H1 (cell line): ENCODE measurements around the gene MFAP5. TPM values are rescaled to one million over a fixed set of nuclear protein-coding genes. Genes with fewer than 3 reads are reported as not detected.

Experiments
- CTCF ChIA-PET: fragments of 300-600 bp; sonication (Branson Sonifier 250); formaldehyde crosslinking; loops from one replicate; lab custom pipeline; 2021; ENCODE audit not compliant: partially characterized antibody; lab: Charles Lee
- POLR2A ChIA-PET: fragments of 300-600 bp; sonication (Branson Sonifier 250); formaldehyde crosslinking; loops from one replicate; lab custom pipeline; 2021; ENCODE audit warnings: inconsistent platforms; ENCODE audit not compliant: partially characterized antibody; lab: Charles Lee
- DNase-seq, 2 experiments: peaks; one replicate each; pipeline versions ENCODE4 v3.0.0 to v3.0.0-alpha.2; 2010 to 2022; ENCODE audit warnings: low spot score in 2 of 2, low read depth in 1 of 2, mixed read lengths in 1 of 2
- FAIRE-seq: peaks from 2 replicates; lab custom pipeline; 2011; peaks lifted over from hg19 to GRCh38; lab: Jason Lieb, UNC
- H2AFZ ChIP-seq: 2 replicates; pipeline ENCODE4 v1.8.1; 2012; ENCODE audit warnings: low read length, inconsistent platforms
- H2AK5ac ChIP-seq: 2 replicates; pipeline ENCODE4 v1.6.1; 2013; ENCODE audit warnings: low read depth, low read length
- H2BK120ac ChIP-seq: replicated peaks from 2 replicates; pipeline ENCODE3; 2013; ENCODE audit warnings: low read depth, low read length, inconsistent platforms
- H2BK12ac ChIP-seq: 2 replicates; pipeline ENCODE4 v1.6.1; 2013; ENCODE audit warnings: low read depth, low read length
- H2BK15ac ChIP-seq: 2 replicates; pipeline ENCODE4 v1.6.1; 2013; ENCODE audit warnings: low read length
- H2BK20ac ChIP-seq: 2 replicates; pipeline ENCODE4 v1.6.1; 2013; ENCODE audit warnings: low read length
- H2BK5ac ChIP-seq: 2 replicates; pipeline ENCODE4 v1.6.1; 2013; ENCODE audit warnings: low read depth, low read length
- H3K14ac ChIP-seq: 2 replicates; pipeline ENCODE4 v1.6.1; 2013; ENCODE audit warnings: inconsistent platforms; ENCODE audit not compliant: insufficient read length
- H3K18ac ChIP-seq: 2 replicates; pipeline ENCODE4 v1.6.1; 2013; ENCODE audit warnings: low read length; ENCODE audit errors: extremely low read depth
- H3K23ac ChIP-seq: 2 replicates; pipeline ENCODE4 v1.6.1; 2013; ENCODE audit warnings: inconsistent platforms; ENCODE audit not compliant: insufficient read length
- H3K23me2 ChIP-seq: 2 replicates; pipeline ENCODE4 v1.6.1; 2013; ENCODE audit warnings: low read depth, low read length
- H3K27ac ChIP-seq: 2 replicates; pipeline ENCODE4 v1.6.1; 2011; ENCODE audit warnings: low read depth, low read length, inconsistent platforms
- H3K27me3 ChIP-seq, 4 experiments: replicated peaks in 1 of 4; 1 replicate in 1 of 4; 2 replicates in 3 of 4; pipeline versions ENCODE4 v1.6.1 to v1.8.1; 2011 to 2013; ENCODE audit warnings: low read length in 3 of 4, mild to moderate bottlenecking in 3 of 4, inconsistent platforms in 2 of 4, mixed read lengths in 2 of 4, moderate library complexity in 1 of 4; ENCODE audit not compliant: control insufficient read depth in 3 of 4, insufficient read depth in 3 of 4; ENCODE audit errors: extremely low read depth in 1 of 4
- H3K36me3 ChIP-seq, 4 experiments: 2 replicates each; pipeline versions ENCODE4 v1.6.1 to v1.8.1; 2011 to 2013; ENCODE audit warnings: mild to moderate bottlenecking in 4 of 4, low read length in 3 of 4, moderate library complexity in 2 of 4, control low read depth in 1 of 4, inconsistent platforms in 1 of 4; ENCODE audit not compliant: insufficient read depth in 4 of 4, control insufficient read depth in 2 of 4
- H3K4ac ChIP-seq: replicated peaks from 2 replicates; pipeline ENCODE3; 2013; ENCODE audit warnings: low read length, low read depth, mixed read lengths, inconsistent platforms; ENCODE audit not compliant: insufficient read length
- H3K4me1 ChIP-seq, 4 experiments: replicated peaks in 1 of 4; 1 replicate in 1 of 4; 2 replicates in 3 of 4; pipeline versions ENCODE4 v1.6.1 to v1.8.1; 2011 to 2013; ENCODE audit warnings: low read length in 3 of 4, inconsistent platforms in 2 of 4, mixed read lengths in 1 of 4; ENCODE audit not compliant: insufficient read depth in 4 of 4, control insufficient read depth in 3 of 4
- H3K4me2 ChIP-seq, 2 experiments: 2 replicates each; pipeline versions ENCODE4 v1.6.1 to v1.8.1; 2011 to 2013; ENCODE audit warnings: low read depth in 2 of 2, low read length in 2 of 2, control low read depth in 1 of 2, inconsistent platforms in 1 of 2, mild to moderate bottlenecking in 1 of 2; ENCODE audit not compliant: insufficient read depth in 1 of 2
- H3K4me3 ChIP-seq, 4 experiments: fragments of 200-600, 300-600 bp in 1 of 4; sonication (generic), shearing (Covaris generic), sonication (Bioruptor Twin) in 1 of 4; 2 replicates each; pipeline versions ENCODE4 v1.5.1 to v1.8.1; 2011 to 2016; ENCODE audit warnings: low read length in 4 of 4, low read depth in 3 of 4, control low read depth in 2 of 4, inconsistent platforms in 2 of 4, mild to moderate bottlenecking in 2 of 4, mixed read lengths in 1 of 4, moderate library complexity in 1 of 4; ENCODE audit not compliant: insufficient read depth in 2 of 4; ENCODE audit errors: extremely low read depth in 1 of 4
- H3K56ac ChIP-seq: replicated peaks from 2 replicates; pipeline ENCODE3; 2013; ENCODE audit warnings: low read depth, mild to moderate bottlenecking, mixed read lengths, low read length, inconsistent platforms; ENCODE audit not compliant: insufficient read length
- H3K79me1 ChIP-seq: 2 replicates; pipeline ENCODE4 v1.6.1; 2013; ENCODE audit warnings: low read depth, low read length, control low read depth
- H3K79me2 ChIP-seq, 2 experiments: 2 replicates each; pipeline versions ENCODE4 v1.6.1 to v1.8.1; 2012 to 2013; ENCODE audit warnings: low read length in 2 of 2, mild to moderate bottlenecking in 2 of 2, inconsistent platforms in 1 of 2; ENCODE audit not compliant: insufficient read depth in 2 of 2, control insufficient read depth in 1 of 2
- H3K9ac ChIP-seq, 4 experiments: replicated peaks in 1 of 4; 1 replicate in 1 of 4; 2 replicates in 3 of 4; pipeline versions ENCODE4 v1.6.1 to v1.8.1; 2011 to 2013; ENCODE audit warnings: low read depth in 3 of 4, low read length in 3 of 4, control low read depth in 2 of 4, mild to moderate bottlenecking in 2 of 4, moderate library complexity in 2 of 4, inconsistent platforms in 1 of 4; ENCODE audit errors: extremely low read depth in 1 of 4
- H3K9me3 ChIP-seq, 2 experiments: 2 replicates each; pipeline versions ENCODE4 v1.6.1 to v1.8.1; 2012 to 2013; ENCODE audit warnings: mild to moderate bottlenecking in 2 of 2, moderate library complexity in 2 of 2, control low read depth in 1 of 2, inconsistent platforms in 1 of 2, low read depth in 1 of 2, low read length in 1 of 2, mixed read lengths in 1 of 2; ENCODE audit not compliant: insufficient read depth in 2 of 2
- H4K20me1 ChIP-seq, 2 experiments: replicated peaks in 1 of 2; 2 replicates each; pipeline versions ENCODE3 to v1.8.1; 2011 to 2013; ENCODE audit warnings: inconsistent platforms in 2 of 2, low read length in 2 of 2, mild to moderate bottlenecking in 1 of 2; ENCODE audit not compliant: insufficient read depth in 2 of 2, control insufficient read depth in 1 of 2
- H4K5ac ChIP-seq: 2 replicates; pipeline ENCODE4 v1.6.1; 2013; ENCODE audit warnings: low read length, low read depth, mixed read lengths, inconsistent platforms; ENCODE audit not compliant: insufficient read length
- H4K8ac ChIP-seq: 2 replicates; pipeline ENCODE4 v1.8.0; 2013; ENCODE audit warnings: mild to moderate bottlenecking, moderate library complexity, low read length, inconsistent platforms; ENCODE audit not compliant: insufficient read depth; ENCODE audit errors: extremely low read depth
- H4K91ac ChIP-seq: replicated peaks from 2 replicates; pipeline ENCODE3; 2013; ENCODE audit warnings: low read length, mixed read lengths, inconsistent platforms; ENCODE audit not compliant: insufficient read length
- HDAC2 ChIP-seq, 2 experiments: fragments of 300-600 bp in 1 of 2; sonication (generic) in 1 of 2; IDR thresholded peaks; 2 replicates each; pipeline ENCODE4 v1.6.1; 2011 to 2012; ENCODE audit warnings: low read depth in 2 of 2, low read length in 2 of 2, mild to moderate bottlenecking in 2 of 2, moderate library complexity in 2 of 2, borderline replicate concordance in 1 of 2, inconsistent platforms in 1 of 2
- HDAC6 ChIP-seq: IDR thresholded peaks from one replicate; pipeline ENCODE4 v1.7.1; 2012; ENCODE audit warnings: low read depth, mild to moderate bottlenecking, inconsistent platforms, low read length, moderate library complexity
- KDM5A ChIP-seq: fragments of 200-600 bp; IDR thresholded peaks from 2 replicates; pipeline ENCODE4 v1.7.1; 2012; ENCODE audit warnings: mild to moderate bottlenecking, low read length, inconsistent platforms, mixed read lengths
- SIX5 ChIP-seq: IDR thresholded peaks from 2 replicates; pipeline ENCODE4 v1.6.1; 2011; ENCODE audit warnings: mild to moderate bottlenecking, low read depth, low read length
- SP1 ChIP-seq: IDR thresholded peaks from 2 replicates; pipeline ENCODE4 v1.6.1; 2011; ENCODE audit warnings: low read depth, low read length
- SP2 ChIP-seq: IDR thresholded peaks from 2 replicates; pipeline ENCODE4 v1.6.1; 2012; ENCODE audit warnings: mild to moderate bottlenecking, low read length, inconsistent platforms
- WGBS, 2 experiments: shearing (Covaris generic) in 1 of 2; methylation state at CpG; one replicate each; pipeline versions ENCODE4 v1.1.6 to v1.1.7; 2013 to 2015; ENCODE audit warnings: low lambda C conversion rate in 2 of 2, mixed read lengths in 2 of 2, inconsistent platforms in 1 of 2, low coverage in 1 of 2, missing lambda C conversion rate in 1 of 2; ENCODE audit not compliant: insufficient replicate concordance in 2 of 2, insufficient coverage in 1 of 2, insufficient read length in 1 of 2; ENCODE audit errors: extremely low coverage in 1 of 2, missing lambda C conversion rate in 1 of 2; 5-methylcytosine and 5-hydroxymethylcytosine counted together
- polyA plus RNA-seq, 7 experiments: library from polyadenylated mRNA; depleted of rRNA in 3 of 7; stranded (reverse) in 5 of 7; unstranded in 2 of 7; fragments of >200 nt in 5 of 7; fragments of 200-250 nt in 2 of 7; gene quantifications; 1 replicate in 5 of 7; 2 replicates in 1 of 7; 4 replicates in 1 of 7; pipeline versions ENCODE4 v1.2.1 to v1.2.3, GENCODE V29; 2011 to 2013; ENCODE audit warnings: missing spikeins in 2 of 7, mixed read lengths in 2 of 7
- total RNA-seq: library from RNA; stranded (reverse); fragmentation: NEBNext Ultra II Directional; extraction: Animal tissue kit (Norgen Biotek cat#: 25700); gene quantifications from 2 replicates; pipeline ENCODE4 v1.2.1, GENCODE V29; 2021

The MFAP5 gene
- total and polyA plus RNA-seq, 2 of the 8 experiments (the other 6 are each of a cell fraction or from before 2014, with no cell fraction given) = 0.60 to 0.86 TPM

DNA sequence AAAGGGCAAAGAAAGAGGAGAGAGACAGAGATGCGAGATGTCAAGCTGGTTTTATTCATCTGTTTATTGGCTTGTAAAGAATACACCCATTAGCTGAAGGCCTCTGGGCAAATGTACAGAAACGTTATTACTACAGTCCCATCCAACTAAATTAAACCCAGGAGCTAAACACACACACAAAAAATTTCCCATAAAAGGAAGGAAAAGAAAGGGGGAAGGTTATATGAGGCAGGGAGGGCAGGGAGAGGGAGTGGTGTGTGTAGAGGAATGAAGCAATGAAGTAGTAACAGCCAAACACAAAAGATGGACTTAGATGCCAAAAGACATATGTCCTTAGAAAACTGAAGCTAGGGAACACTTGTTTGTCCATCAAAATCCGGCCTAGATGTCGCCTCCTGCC, 3.1 kb upstream of the MFAP5 start:
- H3K4ac ChIP-seq = no peak overlapping the region
- H3K14ac ChIP-seq = no peak overlapping the region
- H3K4me2 ChIP-seq = no peak overlapping the region
- no peak overlapping the region for H2AFZ ChIP-seq
- no peak overlapping the region for H3K56ac ChIP-seq
- H3K23ac ChIP-seq = no peak overlapping the region
- H3K27me3 ChIP-seq = no peaks in the 10 kb centered on the region
- H2BK20ac ChIP-seq = no peak overlapping the region
- H4K8ac ChIP-seq = no peak overlapping the region
- H3K79me2 ChIP-seq = no peaks in the 10 kb centered on the region
- H3K36me3 ChIP-seq = no peaks in the 10 kb centered on the region
- TF ChIP-seq SP2 (no peak), HDAC6 (no peak), SIX5 (no peak), HDAC2 (IDR thresholded peaks at IDR 0.05; ENCODE audit: borderline replicate concordance in 1 of 2, low read depth in 2 of 2, low read length in 2 of 2) (no peak), KDM5A (no peak), SP1 (no peak)
- H4K20me1 ChIP-seq = no peaks in the 10 kb centered on the region
- no peak overlapping the region for H2AK5ac ChIP-seq
- H3K4me1 ChIP-seq = no peaks in the 10 kb centered on the region; a peak in 1 of 7 replicates
- H2BK5ac ChIP-seq = no peak overlapping the region
- H3K9me3 ChIP-seq = peaks cover 0 to 5% of the 10 kb centered on the region in 2 experiments; a peak in 1 of 4 replicates
- H3K79me1 ChIP-seq = no peaks in the 10 kb centered on the region
- ChIA-PET CTCF (interaction anchor here (0.5 to 1.3 kb wide), 5 partner anchors 11 to 358 kb away, joined by 3 to 5 read pairs (median 3); no protein-coding TSS in a partner anchor), POLR2A (interaction anchor here (0.9 kb wide), 1 partner anchor 12 kb away, joined by 3 read pairs; no protein-coding TSS in a partner anchor)
- no peak overlapping the region for H4K5ac ChIP-seq
- no peak overlapping the region for H3K27ac ChIP-seq
- no peak overlapping the region for H3K4me3 ChIP-seq
- no peak overlapping the region for H3K18ac ChIP-seq
- no peak for FAIRE-seq
- no peak for DNase-seq
- H3K9ac ChIP-seq = no peak overlapping the region
- H2BK120ac ChIP-seq = no peak overlapping the region
- no peak overlapping the region for H4K91ac ChIP-seq
- no peak overlapping the region; the same call in 1 of the 2 replicates for H2BK15ac ChIP-seq
- H2BK12ac ChIP-seq = no peak overlapping the region
- 85% methylated on average over 4 of the region's 4 CpGs; no CpG with 5 or more reads in 1 of the 2 experiments for WGBS, 2 experiments
- no peaks in the 10 kb centered on the region for H3K23me2 ChIP-seq
